ENCODE results near the gene RPAP3.

RPAP3 gene

DNA sequence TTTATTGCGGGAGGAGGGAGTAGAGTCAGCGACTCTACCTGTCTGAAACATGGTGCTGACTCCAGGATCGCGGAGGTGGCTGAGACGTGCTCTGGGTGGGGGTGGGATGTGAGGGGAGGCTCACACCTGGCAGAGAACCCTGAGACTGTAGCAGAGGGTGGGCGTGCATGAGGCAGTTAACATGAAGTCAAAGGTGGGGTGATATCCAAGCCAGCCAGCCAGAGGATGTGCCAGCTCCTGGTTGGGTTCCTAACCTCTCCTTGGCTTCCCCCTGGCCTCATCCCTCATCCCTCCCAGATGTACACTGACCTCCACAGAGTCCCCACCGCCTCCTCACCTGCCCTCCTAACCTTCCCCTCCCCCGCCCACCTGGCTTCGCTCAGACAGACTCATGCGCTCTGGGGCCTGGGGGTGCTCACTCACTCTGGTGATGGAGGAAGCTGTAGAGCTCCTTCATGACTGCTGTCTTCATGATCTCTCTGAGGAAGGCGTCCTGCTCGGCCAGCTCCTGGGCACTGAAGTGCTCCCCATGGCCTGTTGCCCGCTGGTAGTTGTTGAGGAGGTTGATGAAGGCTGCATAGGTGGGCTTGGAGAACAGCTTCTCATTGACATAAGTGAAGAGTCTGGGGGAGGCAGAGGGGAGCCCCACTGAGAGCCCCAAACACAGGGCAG lies 10.2 kb upstream of the RPAP3 start:
- no peak for DNase-seq (ENCODE audit: low read depth)
- H3K4me3 ChIP-seq (replicated peaks; ENCODE audit: low read depth, low read length) = no peak overlapping the region
- no peak for TF ChIP-seq CTCF (IDR thresholded peaks at IDR 0.05; ENCODE audit: low read length, missing control alignments)

GRCh38 chr12:47715393-47715876 lies 9.6 kb upstream of the RPAP3 start:
- peak; percentile 79 for DNase-seq (ENCODE audit: low read depth)
- peak; percentile 71 for TF ChIP-seq CTCF (IDR thresholded peaks at IDR 0.05; ENCODE audit: low read length, missing control alignments)
- H3K4me3 ChIP-seq (replicated peaks; ENCODE audit: low read depth, low read length) = no peak overlapping the region

- no peak for DNase-seq (ENCODE audit: low read depth)
- TF ChIP-seq CTCF (IDR thresholded peaks at IDR 0.05; ENCODE audit: low read length, missing control alignments) = no peak
- no peak overlapping the region for H3K4me3 ChIP-seq (replicated peaks; ENCODE audit: low read depth, low read length)
These were observed 9.1 kb upstream of the RPAP3 start for GRCh38 chr12:47714826-47715386.

DNA sequence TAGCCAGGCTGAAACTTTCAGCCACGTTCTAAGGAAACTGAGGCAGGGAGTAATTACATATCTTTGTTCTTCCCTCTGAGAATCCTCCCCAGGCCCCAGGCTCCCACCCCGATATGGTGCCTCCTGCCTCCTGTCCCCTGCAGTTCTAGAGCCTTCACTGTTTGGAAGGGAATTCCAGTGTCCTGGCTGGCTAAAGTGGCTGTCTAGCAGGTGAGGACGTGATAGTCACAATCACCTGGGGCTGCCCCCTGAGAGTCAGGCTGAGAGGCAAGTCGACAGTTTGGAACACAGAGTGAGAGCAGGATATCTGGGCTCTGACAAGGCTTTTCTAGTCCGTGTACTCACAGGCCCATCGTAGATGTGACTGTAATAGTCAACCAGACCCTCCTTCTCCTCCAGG lies 6.3 kb upstream of the RPAP3 start:
- no peak overlapping the region for H3K4me3 ChIP-seq (replicated peaks; ENCODE audit: low read depth, low read length)
- TF ChIP-seq CTCF (IDR thresholded peaks at IDR 0.05; ENCODE audit: low read length, missing control alignments) = no peak

DNA sequence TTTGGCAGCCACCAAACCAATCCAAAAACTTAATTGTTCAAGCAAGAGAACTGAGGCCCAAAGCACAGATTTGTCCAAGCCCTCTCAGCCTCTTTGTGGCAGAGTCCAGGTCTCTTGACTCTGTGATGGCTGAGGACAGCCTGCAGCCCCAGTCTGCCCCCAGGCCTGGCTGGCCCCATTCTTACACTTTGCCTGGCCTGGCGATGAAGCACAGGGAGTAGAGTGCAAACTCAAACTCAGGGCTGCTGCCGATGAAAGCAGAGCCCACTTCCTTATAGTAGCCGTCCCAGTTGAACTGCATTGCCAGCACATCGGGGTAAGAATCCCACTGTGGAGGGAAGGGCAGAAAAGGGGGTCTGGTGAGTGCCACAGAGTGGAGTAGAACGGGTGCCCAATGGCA lies 5.6 kb upstream of the RPAP3 start:
- no peak for DNase-seq (ENCODE audit: low read depth)
- TF ChIP-seq CTCF (IDR thresholded peaks at IDR 0.05; ENCODE audit: low read length, missing control alignments) = no peak
- H3K4me3 ChIP-seq (replicated peaks; ENCODE audit: low read depth, low read length) = no peak overlapping the region

More for the DNA sequence above, 6.3 kb upstream of the RPAP3 start:
- DNase-seq (ENCODE audit: low read depth) = no peak

DNA sequence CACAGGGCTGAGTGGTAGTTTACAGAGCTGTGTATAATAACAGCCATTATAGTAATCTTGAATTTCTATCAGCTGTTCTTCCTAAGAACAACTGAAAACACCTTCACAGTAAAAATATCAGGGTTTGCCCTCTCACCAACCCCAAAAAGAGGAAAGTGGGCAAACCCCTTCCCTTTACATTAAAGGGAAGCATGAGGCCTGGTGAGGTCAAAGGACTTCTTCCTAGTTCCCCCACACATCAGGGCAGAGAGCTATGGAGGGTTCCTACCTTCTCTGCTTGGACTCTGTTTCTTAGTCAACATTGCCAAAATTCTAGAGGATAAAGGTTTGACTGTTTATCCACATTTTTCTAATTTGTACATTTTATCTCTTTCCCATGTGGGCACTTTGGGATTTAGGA lies 4.4 kb upstream of the RPAP3 start:
- H3K4me3 ChIP-seq (replicated peaks; ENCODE audit: low read depth, low read length) = no peak overlapping the region
- no peak for DNase-seq (ENCODE audit: low read depth)
- TF ChIP-seq CTCF (IDR thresholded peaks at IDR 0.05; ENCODE audit: low read length, missing control alignments) = no peak

DNA sequence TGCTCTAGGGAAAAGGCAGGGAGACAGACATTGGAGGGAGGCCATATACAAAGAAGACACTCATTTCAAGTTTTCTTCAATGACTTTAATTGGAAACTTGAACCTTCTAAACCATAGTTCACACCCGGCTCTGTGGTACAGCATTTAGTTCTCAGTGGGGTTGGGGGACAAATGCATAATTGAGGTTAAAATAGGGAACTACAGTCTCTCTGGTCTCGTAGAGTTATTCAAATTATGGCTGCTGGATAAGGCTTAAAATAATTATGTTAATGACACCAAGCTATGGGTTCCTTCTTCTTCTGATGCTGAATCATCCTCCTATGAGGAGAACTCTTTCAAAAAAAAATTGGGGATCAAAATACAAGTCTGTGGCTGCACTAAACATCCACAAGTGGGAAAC lies 3.8 kb upstream of the RPAP3 start:
- no peak for TF ChIP-seq CTCF (IDR thresholded peaks at IDR 0.05; ENCODE audit: low read length, missing control alignments)
- no peak for DNase-seq (ENCODE audit: low read depth)
- no peak overlapping the region for H3K4me3 ChIP-seq (replicated peaks; ENCODE audit: low read depth, low read length)
